GM11168 (cell line): ENCODE measurements around the gene CELF2.

Source experiments
- in situ Hi-C: fragments of 300-500 bp; cut with MboI; formaldehyde crosslinking; loops from one replicate; pipeline ENCODE4 v1.12.0; 2022; ENCODE audit warnings: low sequenced_read_pairs; ENCODE audit not compliant: unreplicated experiment

Gene CELF2

GRCh38 chr10:11257440-11258090, 239.9 kb downstream of the CELF2 start:
- in situ Hi-C loops: no loop called here

- in situ Hi-C loops: no loop called here
Measured at GRCh38 chr10:11260170-11260569, 242.5 kb downstream of the CELF2 start.

- in situ Hi-C loops: no loop called here
Measured at GRCh38 chr10:11261143-11261542, 243.5 kb downstream of the CELF2 start.

- in situ Hi-C loops: no loop called here
Measured at GRCh38 chr10:11261687-11262493, 244.2 kb downstream of the CELF2 start.

- in situ Hi-C loops: no loop called here
Measured at GRCh38 chr10:11262494-11263345, 245.0 kb downstream of the CELF2 start.

- in situ Hi-C loops: no loop called here
Measured at GRCh38 chr10:11263767-11264166, 246.1 kb downstream of the CELF2 start.

- in situ Hi-C loops: no loop called here
Measured at GRCh38 chr10:11264296-11265048, 246.8 kb downstream of the CELF2 start.

GRCh38 chr10:11265484-11265883, 247.8 kb downstream of the CELF2 start:
- in situ Hi-C loops: no loop called here

GRCh38 chr10:11266426-11266825, 248.8 kb downstream of the CELF2 start:
- in situ Hi-C loops: no loop called here

GRCh38 chr10:11270135-11270857, 252.6 kb downstream of the CELF2 start:
- in situ Hi-C loops: no loop called here

- in situ Hi-C loops: no loop called here
Measured at GRCh38 chr10:11270858-11271179, 253.1 kb downstream of the CELF2 start.

- in situ Hi-C loops: no loop called here
Measured at GRCh38 chr10:11272915-11273389, 255.3 kb downstream of the CELF2 start.

- in situ Hi-C loops: no loop called here
Measured at GRCh38 chr10:11274452-11274851, 256.8 kb downstream of the CELF2 start.

- in situ Hi-C loops: no loop called here
Measured at GRCh38 chr10:11275651-11276050, 258.0 kb downstream of the CELF2 start.

GRCh38 chr10:11276449-11276990, 258.8 kb downstream of the CELF2 start:
- in situ Hi-C loops: no loop called here

GRCh38 chr10:11279314-11279713, 261.6 kb downstream of the CELF2 start:
- in situ Hi-C loops: no loop called here

GRCh38 chr10:11280187-11280932, 262.7 kb downstream of the CELF2 start:
- in situ Hi-C loops: no loop called here

- in situ Hi-C loops: no loop called here
Measured at GRCh38 chr10:11282156-11282555, 264.5 kb downstream of the CELF2 start.

GRCh38 chr10:11282661-11283060, 265.0 kb downstream of the CELF2 start:
- in situ Hi-C loops: no loop called here
